ENCODE data around the gene DMXL2.
"Not testable (repeated sequence)": the region's sequence is repeated elsewhere in the genome, so short reads cannot be mapped to it uniquely, and the experiment has no call there.

DMXL2 gene, protein sequence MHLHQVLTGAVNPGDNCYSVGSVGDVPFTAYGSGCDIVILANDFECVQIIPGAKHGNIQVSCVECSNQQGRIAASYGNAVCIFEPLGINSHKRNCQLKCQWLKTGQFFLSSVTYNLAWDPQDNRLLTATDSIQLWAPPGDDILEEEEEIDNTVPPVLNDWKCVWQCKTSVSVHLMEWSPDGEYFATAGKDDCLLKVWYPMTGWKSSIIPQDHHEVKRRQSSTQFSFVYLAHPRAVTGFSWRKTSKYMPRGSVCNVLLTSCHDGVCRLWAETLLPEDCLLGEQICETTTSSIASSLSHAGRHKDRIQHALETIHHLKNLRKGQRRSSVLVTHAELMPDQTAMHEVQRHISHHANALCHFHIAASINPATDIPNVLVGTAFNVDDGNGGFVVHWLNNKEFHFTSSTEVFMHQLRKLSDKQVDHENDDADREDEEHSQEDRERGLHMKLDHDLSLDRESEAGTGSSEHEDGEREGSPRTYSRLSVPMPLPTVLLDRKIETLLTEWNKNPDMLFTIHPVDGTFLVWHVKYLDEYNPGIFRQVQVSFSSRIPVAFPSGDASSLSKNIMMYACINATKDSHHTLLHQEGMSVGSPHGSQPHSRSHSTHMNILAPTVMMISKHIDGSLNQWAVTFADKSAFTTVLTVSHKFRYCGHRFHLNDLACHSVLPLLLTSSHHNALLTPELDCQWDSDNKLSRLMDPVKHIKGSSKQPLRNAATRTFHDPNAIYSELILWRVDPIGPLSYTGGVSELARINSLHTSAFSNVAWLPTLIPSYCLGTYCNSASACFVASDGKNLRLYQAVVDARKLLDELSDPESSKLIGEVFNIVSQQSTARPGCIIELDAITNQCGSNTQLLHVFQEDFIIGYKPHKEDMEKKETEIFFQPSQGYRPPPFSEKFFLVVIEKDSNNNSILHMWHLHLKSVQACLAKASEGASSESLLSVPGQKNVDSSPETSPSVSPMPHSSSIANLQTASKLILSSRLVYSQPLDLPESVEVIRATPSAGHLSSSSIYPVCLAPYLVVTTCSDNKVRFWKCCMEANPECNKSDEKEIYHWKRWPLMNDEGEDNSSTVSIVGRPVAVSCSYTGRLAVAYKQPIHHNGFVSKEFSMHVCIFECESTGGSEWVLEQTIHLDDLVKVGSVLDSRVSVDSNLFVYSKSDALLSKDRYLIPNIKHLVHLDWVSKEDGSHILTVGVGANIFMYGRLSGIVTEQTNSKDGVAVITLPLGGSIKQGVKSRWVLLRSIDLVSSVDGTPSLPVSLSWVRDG (N-terminal part only)

DNA sequence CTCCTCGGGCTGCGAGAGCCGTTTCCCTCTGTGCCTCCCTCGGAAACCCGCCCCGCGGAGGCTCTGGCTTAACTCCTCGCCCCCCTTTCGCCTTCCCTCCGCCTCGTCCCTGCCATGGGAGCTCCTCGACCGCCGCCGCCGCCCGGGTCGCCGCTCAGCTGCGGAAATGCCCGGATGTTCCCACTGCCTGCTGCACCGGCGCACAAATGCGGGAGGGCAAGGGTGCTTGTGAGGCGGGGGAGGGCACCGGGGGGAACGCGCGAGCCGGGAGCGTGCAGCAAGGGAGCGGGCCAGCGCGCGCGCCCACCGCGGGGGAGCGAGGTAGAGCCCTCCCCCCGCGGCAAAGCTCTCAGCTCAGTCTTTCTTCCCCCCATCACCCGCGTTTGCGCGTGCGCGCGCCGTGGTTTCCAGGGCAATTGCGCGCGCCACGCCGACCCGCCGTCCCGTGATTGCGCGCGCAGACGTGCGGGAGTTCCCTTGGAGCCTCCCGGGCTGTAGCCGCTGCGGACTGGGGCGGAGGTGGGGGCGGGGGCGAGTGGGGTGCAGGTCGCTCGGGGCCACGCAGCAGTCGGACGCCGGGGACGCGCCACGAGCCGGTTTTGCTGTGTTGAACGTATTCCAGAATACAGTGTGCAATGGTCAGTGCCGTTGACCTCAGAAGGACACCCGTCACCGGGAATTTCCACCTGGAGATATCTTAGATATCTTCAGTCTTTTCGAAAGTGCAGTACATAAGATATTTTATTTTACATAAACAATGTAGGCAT, at the start of gene DMXL2:
Gene DMXL2, minus strand, starts transcription at position 168 of the 767 bp plus-strand sequence. CDS start 226 bp downstream, outside the sequence.
- peak; percentile 89 for DNase-seq (ENCODE audit: low read depth)

DNA sequence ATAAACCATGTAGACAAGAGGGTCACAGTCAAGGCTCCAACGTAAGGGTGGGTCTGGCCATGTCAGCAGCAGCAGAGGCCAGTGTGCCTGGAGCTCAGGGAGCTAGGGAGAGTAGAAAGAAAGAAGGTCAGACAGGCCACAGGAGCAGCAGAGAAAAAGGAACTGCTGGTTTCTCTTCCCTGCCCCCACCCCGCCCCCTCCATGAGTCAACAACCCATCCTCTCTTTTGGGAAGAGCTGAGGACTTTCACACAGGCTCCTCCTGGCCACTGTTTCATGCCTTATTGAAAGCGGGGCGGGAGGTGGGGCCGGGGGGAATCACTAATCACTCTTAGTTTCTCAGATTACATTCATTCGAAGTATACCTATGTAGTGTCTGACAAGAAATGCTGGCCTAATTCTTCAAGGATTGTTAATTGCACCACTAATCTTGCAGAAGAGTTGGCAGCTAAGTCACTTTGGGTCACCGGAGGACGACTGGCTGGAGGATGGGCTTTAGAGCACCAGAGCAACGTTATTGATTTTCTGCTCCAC, 49.6 kb upstream of the DMXL2 start:
- no peak for DNase-seq (ENCODE audit: low read depth)

DNA sequence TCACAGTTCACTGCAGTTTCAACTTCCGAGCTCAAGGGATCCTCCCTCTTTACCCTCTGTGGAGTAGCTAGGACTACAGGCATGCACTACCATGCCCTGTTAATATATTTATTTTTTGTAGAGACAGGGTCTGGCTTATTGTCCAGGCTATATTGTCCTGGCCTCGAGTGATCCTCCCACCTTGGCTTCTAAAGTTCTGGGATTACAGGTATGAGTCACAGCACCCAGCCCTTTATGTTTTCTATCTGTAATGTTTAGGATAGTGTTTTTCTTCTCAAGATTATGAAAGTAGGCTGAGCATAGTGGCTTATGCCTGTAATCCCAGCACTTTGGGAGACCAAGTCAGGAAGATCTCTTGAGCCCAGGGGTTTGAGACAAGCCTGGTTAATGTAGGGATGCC, 46.8 kb upstream of the DMXL2 start:
- no peak for DNase-seq (ENCODE audit: low read depth)

DNA sequence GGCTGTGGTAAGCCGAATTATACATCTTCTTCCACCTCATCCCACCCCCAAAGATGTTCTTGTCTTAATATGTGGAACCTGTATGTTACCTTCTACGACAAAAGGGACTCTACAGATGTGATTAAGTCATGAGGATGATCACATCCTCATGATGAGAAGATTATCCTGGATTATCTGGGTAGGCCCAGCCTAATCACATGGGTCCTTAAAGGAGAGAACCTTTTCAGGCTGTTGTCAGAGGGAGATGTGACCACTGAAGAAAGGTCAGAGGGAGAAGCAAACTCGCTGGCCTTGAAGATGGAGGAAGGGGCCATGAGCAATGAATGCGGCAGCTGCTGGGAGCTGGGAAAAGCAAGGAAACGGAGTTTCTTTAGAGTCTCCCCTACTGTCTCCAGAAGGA, 45.9 kb upstream of the DMXL2 start:
- no peak for DNase-seq (ENCODE audit: low read depth)

DNA sequence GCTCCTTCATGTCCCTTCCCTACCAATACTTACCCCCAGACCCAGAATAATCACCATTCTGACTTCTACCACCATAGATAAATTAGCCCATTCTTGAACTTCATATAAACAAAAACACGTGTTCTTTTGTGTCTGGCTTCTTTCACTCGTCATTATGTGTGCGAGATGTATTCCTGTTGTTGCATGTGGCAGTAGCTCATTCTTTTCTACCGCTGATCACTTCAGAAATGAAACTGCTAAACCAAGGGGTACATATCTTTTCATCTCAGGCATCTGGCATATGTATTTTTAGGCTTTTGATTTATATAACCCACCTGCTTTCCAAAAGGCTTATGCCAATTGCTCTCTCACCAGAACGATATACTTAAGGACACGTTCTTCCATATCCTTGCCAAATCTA, 44.9 kb upstream of the DMXL2 start:
- DNase-seq (ENCODE audit: low read depth), result no peak

DNA sequence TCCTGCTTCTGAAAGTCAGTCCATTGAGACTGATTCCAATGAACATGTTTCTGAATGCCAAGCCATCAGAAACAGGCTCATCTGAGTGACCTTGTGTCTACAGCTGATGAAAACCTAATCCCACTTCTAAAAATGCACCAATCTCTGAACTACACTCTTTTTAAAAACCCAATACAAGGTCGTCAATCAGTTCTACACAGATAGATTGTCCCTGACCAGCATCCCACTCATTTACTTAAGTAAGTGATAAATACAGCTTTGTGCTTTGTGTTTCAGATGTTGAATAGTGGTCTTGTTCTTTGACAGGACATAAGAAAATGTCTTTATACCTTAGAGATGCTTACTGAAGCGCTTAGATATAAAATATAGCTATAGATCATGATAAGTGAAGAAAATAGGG, 38.5 kb upstream of the DMXL2 start:
- DNase-seq (ENCODE audit: low read depth), result no peak

DNA sequence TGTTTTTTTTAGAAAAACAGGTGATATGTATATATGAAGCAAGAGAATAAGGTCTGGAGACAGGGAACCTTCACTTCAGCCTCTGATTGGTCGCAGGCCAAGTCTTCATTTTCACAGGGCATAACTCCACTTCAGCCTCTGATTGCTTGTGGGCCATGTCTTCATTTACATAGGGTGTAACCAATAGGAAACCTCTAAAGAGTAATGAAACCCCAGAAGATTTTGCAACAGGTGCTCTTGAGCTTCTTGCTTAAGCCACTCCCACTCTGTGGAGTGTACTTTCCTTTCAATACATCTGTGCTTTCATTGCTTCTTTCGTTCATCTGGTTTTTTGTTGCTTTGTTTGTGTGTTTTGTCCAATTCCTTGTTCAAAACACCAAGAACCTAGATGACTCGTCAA, 36.1 kb upstream of the DMXL2 start:
- DNase-seq (ENCODE audit: low read depth), result no peak

DNA sequence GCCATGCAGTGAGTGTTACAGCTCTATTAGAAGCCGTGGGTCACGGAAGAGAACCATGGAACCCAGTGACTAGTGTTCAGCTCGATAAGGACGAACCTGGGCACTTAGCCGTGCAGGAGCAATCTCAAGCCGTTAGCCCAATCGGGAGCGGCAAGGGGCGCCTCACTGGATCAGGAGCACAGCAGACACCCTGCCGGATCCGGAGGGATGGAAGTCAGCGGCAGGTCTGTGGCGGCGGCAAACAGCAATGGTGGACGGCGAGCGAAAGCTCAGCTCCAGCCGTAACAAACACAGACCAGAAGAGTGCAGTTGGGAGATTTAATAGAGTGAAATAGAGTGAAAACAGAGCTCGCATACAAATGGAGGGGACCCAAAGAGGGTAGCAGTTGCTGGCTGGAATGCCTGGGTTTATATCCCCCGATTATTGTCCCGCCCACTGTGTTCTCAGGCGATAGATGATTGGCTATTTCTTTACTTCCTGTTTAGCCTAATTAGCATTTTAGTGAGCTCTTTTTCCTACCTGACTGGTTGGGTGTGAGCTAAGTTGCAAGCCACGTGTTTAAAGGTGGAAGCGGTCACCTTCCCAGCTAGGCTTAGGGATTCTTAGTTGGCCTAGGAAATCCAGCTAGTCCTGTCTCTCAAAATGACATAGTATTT, 33.0 kb upstream of the DMXL2 start:
- DNase-seq (ENCODE audit: low read depth), result not testable (repeated sequence)

DNA sequence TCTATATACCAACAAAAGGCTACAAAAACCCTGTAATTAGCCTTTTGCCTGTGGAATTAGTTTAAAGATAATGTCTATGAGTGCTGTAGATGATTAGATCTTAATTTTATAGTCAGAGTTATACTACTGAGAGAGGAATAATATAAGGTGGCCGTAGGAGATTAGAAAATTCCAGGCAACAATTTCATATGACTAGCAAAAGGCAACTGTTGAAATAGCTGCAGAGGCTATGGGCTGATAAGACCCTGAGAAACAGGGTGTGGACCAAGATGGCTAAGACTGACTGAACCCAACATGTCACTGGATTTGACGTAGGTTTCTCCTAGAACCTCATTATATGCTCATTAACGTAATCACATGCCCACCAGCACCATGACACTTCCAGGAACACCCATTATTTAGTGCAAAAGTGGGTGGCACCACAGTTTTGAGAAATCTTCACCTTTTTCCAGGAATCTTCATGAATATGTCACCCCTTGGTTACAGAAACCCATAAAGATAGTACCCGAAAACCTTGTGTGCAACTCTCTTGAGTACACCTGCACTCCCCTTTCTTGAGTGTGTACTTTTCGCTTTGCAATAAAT, 29.6 kb upstream of the DMXL2 start:
- no peak for DNase-seq (ENCODE audit: low read depth)

DNA sequence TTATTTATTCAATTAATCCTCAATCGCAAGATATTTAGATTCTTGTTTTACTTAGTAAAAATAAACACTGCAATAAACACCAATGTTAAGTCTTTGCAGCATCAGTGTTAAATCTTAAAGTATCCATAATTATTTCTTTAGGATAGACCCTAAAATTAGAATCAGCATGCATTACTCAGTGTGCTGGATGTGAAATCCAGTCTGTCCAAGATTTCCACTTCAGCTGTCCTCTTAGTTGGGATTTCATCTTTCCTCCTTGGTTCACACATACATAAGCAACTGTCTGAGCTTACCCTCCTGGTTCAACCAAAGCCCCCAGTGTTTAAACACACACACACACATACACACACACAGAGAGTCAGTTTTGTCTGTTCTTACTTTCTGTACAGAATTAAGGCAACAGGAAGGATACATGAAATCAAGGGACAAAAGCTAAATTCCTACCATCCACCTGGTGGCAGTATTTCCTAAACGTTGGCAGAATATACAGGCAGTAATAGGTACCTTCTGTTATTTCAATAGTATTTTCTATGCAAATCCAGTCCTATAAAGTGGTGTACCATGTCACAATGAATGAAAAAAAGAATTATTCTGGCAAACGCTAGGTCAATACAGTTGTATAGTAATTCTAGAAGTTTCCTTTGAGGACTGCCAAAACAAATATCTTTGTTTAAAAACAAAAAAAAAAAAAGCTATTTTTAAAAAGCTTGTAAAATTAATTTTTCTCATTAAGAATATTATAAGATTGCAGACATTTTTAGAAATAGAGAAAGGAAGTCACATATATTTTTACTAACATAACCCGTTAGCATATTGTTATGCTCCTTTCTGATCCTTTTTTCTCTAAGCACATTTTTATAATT, 27.3 kb upstream of the DMXL2 start:
- peak; percentile 63 for DNase-seq (ENCODE audit: low read depth)

DNA sequence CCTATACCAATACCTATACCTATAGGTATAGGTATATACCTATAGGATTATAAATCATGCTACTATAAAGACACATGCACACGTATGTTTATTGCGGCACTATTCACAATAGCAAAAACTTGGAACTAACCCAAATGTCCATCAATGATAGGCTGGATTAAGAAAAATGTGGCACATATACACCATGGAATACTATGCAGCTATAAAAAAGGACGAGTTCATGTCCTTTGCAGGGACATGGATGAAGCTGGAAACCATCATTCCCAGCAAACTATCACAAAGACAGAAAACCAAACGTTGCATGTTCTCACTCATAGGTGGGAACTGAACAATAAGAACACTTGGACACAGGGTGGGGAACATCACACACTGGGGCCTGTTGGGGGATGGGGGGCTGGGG, 26.1 kb upstream of the DMXL2 start:
- DNase-seq (ENCODE audit: low read depth), result not testable (repeated sequence)

DNA sequence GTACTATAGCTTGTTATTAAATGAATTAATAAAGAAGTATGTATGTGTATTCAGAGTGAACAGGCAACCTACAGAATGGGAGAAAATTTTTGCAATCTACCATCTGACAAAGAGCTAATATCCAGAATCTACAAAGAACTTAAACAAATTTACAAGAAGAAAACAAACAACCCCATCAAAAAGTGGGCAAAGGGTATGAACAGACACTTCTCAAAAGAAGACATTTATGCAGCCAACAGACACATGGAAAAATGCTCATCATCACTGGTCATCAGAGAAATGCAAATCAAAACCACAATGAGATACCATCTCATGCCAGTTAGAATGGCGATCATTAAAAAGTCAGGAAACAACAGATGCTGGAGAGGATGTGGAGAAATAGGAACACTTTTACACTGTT, 25.5 kb upstream of the DMXL2 start:
- DNase-seq (ENCODE audit: low read depth), result not testable (repeated sequence)

DNA sequence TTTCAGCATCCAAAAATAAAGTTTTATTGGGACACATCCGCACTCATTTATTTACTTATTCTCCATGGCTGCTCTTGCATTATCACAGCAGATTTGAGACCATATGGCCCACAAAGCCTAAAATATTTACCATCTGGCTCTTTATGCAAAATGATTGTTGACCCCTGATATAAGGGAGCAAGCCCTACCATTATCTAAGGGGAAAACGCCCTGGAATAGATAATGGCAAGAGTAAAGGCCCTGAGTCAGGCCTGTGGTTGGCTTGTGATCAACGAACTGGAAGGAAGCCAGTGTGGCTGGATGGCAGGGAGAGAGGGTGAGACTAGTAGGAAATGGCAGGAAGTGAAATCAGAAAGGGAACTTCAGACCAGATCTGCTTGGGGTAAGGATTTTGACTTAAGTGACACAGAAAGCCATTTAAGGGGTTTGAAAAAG, 24.6 kb upstream of the DMXL2 start:
- peak; percentile 34 for DNase-seq (ENCODE audit: low read depth)

DNA sequence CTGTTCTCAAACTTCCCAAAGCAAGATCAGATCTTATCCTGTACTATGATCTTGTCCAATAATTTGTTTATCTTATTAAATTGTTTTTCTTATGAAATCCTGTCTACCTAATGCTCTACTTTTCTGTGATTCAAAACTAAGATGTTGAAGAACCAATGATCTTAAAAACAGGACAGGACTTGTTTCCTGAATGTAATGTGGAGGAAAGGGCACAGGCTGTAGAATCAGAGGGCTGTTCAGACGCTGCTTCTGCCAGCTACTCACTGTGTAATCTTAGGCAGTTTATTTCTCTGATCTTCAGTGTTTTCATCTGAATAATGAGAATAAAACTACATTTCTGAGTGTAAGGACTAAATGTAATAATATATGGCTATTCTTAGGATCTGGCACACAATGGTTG, 20.1 kb upstream of the DMXL2 start:
- DNase-seq (ENCODE audit: low read depth), result no peak

DNA sequence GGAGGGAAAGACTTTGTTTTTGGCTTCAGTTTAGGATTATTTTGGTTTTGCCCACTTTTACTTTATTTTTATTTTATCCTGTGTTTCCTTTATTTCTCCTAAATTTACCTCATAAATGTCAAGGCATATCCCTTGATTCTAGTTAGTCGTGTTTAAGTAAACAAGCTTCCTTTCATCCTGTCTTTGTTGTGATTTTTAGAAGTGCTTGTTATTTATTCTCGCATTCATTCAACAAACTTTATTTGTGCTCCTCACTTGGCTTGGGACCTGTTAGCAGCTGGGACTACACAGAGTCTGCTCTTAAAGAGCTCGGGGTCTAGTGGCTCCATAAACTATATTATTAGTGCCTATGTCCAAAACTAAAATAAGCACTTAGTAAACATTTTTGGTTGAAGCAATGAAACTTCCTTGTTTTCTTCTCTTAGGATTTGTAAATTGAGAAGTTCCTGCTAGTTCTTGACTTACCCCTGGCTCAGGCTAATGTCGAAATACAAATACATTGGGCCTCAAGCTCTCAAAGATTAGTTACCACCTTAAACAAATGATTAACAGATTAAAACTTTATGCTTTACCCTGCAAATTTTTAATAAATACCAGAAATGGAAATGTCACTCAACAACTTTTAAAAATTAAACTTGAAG, 19.0 kb upstream of the DMXL2 start:
- no peak for DNase-seq (ENCODE audit: low read depth)

DNA sequence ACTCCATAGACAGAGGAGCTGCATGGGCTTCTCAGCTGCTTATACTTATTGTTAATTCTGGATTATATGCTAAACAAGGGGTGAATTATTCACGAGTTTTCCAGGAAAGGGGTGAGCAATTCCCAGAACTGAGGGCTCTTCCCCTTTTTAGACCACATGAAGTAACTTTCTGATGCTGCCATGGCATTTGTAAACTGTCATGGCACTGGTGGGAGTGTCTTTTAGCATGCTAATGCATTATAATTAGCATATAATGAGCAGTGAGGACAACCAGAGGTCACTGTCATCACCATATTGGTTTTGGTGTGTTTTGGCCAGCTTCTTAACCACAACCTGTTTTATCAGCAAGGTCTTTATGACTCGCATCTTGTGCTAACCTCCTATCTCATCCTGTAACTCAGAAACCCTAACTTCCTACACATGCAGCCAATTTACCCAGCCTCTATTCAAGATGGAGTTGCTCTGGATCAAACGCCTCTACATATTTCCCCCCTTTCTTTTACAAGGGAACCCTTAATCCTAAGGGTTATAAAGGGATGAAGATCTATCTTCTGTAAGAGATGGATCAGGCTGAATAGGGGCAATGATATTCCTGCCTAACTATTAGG, 12.1 kb upstream of the DMXL2 start:
- no peak for DNase-seq (ENCODE audit: low read depth)

DNA sequence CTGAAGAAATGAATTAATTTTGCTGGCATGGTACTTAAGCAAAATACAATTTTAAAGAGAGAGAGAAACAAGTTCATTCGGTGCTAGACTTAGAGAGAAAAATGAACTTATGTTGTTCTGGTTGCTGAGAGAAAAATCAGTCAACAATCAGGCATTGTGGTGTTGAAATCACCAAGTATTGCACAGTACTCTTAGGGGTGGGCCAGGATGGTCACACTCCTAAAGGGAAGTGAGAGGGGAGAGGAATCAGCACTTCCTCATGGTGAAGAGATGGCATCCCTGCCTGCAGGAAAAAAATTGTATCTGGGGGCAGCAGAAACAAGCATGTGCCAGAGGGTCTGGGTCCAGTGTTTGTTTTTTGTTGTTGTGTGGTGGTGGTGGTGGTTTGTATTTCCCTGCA, 7.0 kb upstream of the DMXL2 start:
- DNase-seq (ENCODE audit: low read depth), result peak; percentile 28

DNA sequence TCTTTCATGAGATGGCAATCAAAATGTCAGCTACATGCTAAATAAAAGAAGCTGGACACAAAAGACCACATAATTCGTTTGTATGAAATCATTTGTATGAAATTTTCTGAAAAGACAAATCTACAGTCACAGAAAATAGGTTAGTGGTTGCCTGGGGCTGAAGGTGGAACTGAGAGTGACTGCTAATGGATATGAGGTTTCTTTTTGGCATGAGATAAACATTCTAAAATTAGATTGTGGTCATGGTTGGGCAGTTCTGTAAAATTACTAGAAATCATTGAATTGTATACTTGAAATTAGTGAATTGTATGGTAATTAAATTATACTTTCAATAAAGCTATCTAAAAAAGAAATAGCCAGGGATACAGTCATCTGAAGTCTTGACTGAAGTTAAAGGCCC, 2.7 kb upstream of the DMXL2 start:
- DNase-seq (ENCODE audit: low read depth), result no peak

All from fibroblast of gingiva (primary cell).